Fibroblast of peridontal ligament (primary cell): ENCODE results near the gene TEPSIN.

Source experiments
- DNase-seq: peaks from one replicate; pipeline ENCODE4 v3.0.0-alpha.2; 2010; ENCODE audit errors: extremely low read depth

TEPSIN gene

GRCh38 chr17:81249223-81250040, 10.6 kb upstream of the TEPSIN start:
- no peak for DNase-seq

- DNase-seq, result no peak
Measured at GRCh38 chr17:81248649-81249048, 9.8 kb upstream of the TEPSIN start.

DNA sequence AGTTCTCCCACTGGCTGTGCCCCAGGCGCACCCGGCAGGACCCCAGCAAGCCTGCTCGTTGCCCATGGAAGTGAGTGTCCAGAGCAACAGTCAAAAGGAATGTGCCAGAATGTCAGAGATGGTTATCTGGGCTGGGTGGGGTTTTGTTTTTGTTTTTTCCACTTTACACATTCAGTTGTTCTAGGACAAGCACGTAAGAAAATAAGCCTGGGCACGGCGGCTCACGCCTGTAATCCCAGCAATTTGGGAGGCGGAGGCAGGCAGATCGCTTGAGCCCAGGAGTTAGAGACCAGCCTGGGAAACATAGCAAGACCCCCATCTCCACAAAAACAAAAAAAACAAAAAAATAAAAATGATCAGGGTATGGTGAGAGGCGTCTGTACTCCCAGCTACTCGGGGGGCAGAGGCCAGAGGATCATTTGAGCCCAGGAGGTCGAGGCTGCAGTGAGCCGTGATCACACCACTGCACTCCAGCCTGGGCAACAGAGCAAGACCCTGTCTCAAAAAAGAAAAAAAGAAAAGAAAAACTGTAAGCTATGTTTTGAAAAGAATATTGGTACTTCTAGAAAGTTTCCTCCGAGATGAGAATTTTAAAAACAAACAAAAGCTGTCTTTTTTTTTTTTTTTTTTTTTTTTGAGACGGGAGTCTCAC, 8.6 kb upstream of the TEPSIN start:
- no peak for DNase-seq

DNA sequence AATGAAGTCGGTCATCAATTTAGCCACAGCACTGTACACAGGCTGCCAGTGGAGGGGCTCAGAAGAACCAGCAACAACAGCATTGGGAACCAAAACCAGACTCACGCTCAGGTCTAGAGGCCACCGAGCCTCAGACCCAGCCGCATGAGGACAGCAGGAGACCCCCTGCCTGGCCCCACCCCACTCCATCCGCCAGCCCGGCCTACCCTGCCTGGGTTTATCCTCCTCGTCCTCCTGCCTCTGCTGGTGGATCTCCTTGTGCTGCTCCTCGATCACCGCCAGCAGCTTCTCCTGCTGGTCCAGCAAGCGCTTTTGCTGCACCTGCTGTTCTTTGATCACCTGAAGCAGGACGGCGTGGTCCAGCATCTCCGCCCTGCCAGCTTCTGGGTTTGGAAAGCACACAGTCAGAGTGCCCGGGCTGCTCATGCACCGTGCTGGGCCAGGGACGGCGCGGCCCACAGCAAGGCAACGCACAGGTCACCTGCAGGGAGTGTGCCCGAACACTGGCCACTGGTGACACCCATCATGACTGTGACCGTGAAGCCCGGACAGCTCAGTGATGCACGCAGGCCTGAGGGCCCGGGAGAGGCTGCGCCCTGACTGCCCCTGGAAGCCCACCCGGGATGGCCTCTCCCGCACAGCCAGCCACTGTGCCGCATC, 8.0 kb upstream of the TEPSIN start:
- no peak for DNase-seq

GRCh38 chr17:81246343-81246670, 7.5 kb upstream of the TEPSIN start:
- no peak for DNase-seq

GRCh38 chr17:81245665-81246342, 6.9 kb upstream of the TEPSIN start:
- DNase-seq, result no peak

DNA sequence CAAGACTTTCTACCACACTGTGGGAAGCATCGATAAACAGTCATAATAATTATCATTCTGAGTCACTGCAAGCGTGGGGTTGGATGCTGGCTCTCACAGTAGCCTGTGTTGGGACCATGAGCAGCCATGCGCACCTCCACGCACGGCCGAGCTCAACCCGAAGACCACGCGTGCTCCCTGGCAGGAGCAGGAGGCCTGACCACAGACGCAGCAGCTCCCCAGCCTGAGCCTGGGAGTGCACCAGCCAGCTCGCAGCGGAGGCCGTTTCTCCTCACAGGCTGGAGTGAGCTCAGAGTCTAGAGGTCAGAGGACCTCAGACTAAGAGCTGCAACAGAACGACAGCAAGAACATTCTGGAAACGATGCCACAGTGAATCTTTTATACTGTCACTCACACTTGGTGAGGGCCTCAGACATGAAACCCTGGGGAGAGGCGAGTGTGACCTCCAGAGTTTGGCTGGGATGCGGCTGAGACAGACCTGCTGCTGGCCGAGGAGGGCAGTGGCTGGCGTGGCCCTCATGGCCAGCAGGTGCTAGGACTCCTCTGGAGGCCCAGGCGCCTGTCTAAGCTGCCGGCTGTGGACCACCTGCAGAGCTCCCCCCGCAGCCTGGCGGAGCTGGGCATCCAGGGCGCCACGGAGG, 6.3 kb upstream of the TEPSIN start:
- DNase-seq, result peak; percentile 68

- no peak for DNase-seq
Measured at GRCh38 chr17:81244358-81245023, 5.6 kb upstream of the TEPSIN start.

DNA sequence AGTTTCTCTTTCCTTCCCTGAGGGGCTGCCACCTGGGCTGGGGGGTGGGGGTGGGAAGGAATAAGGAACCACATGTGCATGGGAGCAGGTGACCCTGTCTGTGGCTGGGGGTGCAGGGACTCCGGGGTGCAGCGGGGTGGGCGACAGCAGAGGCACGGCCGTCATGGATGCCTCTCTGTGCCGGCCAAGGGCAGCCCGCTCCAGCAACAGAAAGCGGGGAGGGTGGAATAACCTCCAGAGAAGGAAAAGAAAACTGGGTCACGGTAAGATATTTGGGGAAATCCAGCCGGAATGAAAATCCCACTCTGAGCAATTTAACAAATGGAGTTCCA, 4.4 kb upstream of the TEPSIN start:
- DNase-seq, result no peak

DNA sequence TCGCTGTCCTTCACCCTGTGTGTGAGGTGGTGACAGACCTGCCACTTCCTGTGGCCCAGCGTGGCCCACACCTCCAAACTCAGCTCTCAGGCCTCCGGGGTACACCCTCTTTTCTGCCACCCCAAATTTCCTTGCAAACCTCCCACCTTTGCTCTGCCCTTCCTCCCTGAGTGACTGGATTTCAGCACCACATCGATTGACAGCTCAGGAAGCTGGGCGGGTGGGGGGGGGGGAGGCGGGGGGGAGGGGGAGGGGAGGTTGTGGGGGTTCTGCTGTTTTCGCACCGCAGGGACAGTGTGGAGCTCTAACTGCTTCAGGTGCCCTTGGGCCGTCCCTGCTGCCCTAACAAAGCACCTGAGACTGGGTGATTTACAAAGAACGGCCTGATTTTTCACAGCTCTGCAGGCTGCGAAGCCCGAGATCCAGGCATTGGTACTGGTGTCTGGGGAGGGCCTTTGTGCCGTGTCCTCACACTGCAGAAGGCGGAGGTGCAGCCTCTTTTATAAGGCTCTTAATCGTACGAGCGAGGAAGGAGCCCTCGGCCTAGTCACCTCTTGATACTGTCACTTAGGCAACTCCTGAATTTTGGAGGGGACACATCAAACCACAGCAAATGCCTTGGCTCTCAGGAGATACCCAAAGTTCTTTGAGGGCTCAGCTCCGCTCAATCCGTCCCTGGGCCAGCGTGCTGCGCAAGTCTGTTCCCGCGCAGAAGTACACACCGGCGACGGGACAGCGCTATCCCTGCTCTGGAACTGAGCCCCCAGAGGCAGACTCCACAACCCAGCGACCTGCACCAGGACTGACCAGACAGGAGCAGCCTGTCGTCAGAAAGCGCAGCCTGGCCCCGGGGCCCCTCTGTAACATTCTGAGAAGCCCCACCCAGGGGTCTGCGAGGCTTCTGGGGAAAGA, 3.8 kb upstream of the TEPSIN start:
- DNase-seq, result no peak

GRCh38 chr17:81241648-81242420, 3.0 kb upstream of the TEPSIN start:
- no peak for DNase-seq

DNA sequence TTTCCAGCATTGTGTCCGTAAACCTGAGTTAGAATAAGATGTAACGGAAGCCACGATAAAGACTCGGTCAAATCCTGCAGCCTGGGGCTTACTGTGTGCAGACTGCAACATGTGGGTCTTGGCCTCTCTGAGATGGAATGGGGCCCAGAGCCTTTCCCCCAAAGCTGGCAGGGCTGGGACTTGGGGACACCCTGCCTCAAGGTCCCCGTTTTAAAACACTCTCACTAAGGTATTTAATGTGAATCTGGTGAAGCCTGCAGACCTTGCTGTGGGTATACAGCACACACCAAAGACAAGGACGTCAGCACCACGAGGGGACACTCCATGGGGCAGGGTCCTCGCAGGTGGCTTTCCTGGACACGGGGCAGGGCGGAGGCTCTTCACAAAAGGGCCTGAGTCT, 2.3 kb upstream of the TEPSIN start:
- no peak for DNase-seq

DNA sequence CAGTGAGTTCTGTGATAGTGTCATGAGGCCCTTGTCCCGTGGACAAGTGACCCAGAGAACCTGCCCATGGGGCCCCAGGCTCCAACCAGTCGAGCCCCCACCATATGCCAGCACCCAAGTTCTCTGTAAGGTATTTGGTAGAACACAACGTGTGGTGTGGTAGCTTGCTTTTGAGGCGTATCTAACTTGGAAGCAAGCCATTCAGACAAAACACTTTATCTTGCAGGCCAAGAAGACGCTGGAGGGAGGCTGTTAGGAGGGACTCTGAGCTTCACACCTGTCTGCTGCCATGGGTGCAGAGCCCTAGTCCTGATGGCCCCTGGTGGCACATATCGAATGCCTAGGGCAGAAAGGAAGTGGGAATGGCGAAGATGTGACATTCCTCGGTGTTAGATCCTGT, 1.9 kb upstream of the TEPSIN start:
- DNase-seq, result no peak

DNA sequence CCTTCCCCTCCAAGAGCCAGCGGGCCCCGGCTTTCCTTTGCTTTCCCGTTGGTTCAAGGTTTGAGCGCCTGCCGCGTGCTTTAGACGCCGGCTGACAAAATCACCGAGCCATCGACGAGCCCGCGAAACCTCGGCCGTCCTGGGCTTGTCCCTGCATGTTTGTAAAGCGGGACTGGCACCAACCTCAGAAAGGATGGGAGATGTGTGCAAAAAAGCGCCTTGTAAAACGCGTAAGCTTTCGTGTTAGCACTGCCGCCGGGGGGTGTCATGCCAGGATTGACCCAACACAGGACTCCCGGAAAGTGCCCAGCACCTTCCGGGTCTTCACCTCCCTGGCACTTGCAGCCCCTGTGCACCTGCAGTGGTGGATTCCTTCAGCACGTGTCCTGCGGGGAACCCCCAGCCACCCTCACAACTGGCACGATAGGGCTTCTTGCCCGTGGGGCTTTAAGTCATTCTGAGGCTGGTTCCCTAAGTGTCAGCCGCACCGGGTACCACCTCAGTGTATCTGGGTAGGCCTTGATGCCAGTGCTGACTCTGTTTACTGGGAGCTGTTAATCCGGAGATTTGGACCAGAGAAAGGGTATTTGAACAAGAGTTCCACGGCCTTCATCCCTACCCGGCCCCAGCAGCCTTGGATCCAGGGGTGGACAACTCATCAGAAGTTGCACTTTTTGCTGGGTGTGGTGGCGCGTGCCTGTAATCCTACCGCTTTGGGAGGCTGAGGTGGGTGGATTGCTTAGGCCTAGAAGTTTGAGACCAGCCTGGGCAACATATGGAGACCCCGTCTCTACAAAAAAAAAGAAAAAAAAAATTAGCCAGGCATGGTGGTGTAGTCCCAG, 1.1 kb upstream of the TEPSIN start:
- no peak for DNase-seq

- no peak for DNase-seq
Measured at GRCh38 chr17:81238490-81238814, 403 bp downstream of the TEPSIN start.

GRCh38 chr17:81237591-81238489, 1.0 kb downstream of the TEPSIN start:
- no peak for DNase-seq

DNA sequence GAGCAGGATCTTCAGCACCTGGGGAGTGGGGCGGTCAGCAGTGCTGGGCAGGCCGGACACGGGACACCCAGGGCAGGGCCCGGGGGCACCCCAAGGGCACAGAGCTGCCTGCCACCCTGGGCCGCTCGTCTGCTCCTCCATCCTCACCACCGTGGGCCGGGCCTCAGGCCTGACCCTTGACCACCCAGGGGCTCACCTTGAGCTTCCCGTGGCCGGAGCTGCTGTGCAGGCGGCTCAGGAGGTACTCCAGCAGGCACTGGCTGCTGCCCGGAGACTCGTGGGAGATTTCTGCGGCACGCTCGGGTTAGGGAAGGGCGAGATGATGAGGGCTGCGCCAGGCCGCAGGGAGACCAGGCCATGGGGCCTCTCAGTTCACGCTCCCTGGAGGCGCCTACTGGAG, 2.1 kb downstream of the TEPSIN start:
- DNase-seq, result no peak
